Measurements from ENCODE around the gene KDM4B.
A peak's percentile ranks its signal among the peaks of the same experiment; 100 is the strongest.

The KDM4B gene

DNA sequence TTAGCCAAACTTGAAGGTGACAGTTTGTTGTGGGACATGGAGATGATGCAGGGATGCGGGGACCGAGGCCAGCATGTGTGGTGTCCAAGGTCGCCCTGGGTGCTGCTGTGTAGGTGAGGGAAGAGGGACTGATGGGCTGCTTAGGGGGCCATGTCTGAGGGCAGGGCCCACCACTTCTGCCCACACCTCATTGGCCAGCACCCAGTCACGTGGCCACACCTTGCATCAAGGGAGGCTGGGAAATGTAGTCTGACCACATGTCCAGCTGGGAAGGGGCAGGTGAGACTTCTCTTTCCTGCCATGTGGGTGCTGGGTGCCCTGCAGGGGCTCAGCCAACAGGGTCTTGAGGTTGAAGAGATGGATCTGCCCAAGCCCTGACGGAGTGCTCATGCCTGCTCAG, 88.9 kb downstream of the KDM4B start:
- DNase-seq (ENCODE audit: low read depth) = peak; percentile 21
- H3K4me3 ChIP-seq (replicated peaks; ENCODE audit: low read depth, low read length) = no peak overlapping the region
- TF ChIP-seq, protein P1, sequence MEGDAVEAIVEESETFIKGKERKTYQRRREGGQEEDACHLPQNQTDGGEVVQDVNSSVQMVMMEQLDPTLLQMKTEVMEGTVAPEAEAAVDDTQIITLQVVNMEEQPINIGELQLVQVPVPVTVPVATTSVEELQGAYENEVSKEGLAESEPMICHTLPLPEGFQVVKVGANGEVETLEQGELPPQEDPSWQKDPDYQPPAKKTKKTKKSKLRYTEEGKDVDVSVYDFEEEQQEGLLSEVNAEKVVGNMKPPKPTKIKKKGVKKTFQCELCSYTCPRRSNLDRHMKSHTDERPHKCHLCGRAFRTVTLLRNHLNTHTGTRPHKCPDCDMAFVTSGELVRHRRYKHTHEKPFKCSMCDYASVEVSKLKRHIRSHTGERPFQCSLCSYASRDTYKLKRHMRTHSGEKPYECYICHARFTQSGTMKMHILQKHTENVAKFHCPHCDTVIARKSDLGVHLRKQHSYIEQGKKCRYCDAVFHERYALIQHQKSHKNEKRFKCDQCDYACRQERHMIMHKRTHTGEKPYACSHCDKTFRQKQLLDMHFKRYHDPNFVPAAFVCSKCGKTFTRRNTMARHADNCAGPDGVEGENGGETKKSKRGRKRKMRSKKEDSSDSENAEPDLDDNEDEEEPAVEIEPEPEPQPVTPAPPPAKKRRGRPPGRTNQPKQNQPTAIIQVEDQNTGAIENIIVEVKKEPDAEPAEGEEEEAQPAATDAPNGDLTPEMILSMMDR (IDR thresholded peaks at IDR 0.05; ENCODE audit: low read length, missing control alignments) = no peak

DNA sequence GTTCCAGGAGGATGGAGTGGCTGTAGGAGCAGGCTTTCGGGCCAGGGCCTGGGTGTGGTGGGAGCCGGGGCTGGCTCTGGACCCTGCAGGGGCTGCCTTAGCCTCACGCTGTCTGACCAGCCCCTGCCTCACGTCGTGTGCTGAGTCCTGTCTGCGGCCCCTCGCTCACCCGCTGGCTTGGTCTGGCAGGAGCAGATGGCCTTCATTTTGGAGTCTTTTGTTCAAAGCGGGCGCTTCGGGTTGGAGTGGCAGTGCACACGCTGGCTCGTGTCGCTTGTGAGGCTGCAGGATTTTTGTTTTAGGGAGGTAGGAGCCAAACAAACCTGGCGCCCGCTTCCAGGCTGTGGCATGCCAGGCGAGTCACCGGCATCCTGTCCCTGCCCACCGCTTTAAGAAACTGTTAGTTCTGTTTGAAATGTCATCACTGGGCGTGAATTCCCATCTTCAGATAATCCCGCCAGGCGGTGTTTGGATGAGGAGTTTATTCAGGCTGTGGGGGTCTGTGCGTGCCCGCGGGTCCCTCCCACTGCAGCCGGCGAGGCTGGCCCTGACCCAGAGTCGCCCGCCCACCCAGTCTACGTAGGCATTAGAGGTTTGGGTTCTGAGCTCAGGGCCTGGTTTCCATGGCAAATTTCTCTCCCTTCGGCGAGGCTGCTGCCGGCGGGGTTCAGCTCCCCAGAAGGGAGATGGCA, 89.8 kb downstream of the KDM4B start:
- no peak overlapping the region for H3K4me3 ChIP-seq (replicated peaks; ENCODE audit: low read depth, low read length)
- DNase-seq (ENCODE audit: low read depth) = peak; percentile 21
- TF ChIP-seq, protein P1 (IDR thresholded peaks at IDR 0.05; ENCODE audit: low read length, missing control alignments) = no peak

DNA sequence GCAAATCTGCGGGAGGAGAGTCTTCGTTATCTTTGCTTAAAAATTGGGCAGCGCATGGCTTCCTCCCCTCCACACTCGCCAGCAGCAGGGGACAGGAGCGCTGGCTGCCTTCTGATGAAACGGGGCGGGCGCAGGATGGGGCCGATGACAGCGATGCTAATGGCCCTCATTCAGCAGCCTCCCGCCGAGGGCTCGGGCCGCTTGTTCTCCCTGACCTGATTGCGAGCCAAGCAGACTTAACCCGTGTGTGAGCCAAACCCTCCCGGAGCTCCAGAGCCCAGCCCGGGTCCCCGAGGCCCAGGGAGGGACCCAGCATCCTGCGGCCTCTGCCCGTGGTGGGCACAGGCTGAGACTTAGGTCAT, 90.3 kb downstream of the KDM4B start:
- DNase-seq (ENCODE audit: low read depth) = no peak
- TF ChIP-seq, protein P1 (IDR thresholded peaks at IDR 0.05; ENCODE audit: low read length, missing control alignments) = no peak
- no peak overlapping the region for H3K4me3 ChIP-seq (replicated peaks; ENCODE audit: low read depth, low read length)

DNA sequence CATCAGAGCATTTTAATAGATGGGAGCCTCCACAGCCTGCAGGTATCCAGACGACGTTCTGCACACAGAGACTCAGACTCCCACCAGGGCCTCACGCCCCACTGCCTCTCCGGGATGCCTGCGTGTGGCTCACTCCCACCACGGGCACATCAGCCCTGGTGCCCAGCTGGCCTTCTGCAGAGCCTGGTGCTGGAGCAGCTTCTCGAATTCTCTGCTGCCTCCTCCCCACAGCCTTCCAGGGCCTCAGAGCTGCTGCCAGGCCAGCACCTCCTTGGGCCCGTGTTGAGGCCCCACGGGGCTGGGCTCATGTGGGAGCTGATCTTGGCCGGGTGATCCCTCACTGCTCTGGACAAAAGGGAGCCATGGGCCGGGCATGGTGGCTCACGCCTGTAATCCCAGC, 90.9 kb downstream of the KDM4B start:
- no peak for DNase-seq (ENCODE audit: low read depth)
- TF ChIP-seq, protein P1 (IDR thresholded peaks at IDR 0.05; ENCODE audit: low read length, missing control alignments) = no peak
- no peak overlapping the region for H3K4me3 ChIP-seq (replicated peaks; ENCODE audit: low read depth, low read length)

DNA sequence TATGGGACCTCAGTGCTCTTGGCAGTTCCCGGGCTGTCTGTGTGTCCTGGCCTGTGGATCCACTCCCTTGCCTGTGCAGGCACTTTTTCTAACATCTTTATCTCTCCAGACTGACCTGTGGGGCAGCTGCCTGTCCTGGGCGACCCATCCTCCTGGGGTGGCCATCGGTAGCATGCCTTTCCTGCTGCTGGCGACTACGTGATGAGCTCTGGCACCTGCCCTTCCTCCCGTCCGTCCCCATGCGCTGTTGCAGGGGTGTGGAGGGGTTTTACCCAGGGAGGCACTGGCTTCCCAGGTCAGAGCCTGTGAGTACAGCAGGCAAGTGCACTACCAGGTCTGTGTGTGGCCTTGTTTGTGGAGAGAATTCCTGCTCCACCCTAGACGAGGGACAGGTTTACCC, 93.3 kb downstream of the KDM4B start:
- no peak for DNase-seq (ENCODE audit: low read depth)
- TF ChIP-seq, protein P1 (IDR thresholded peaks at IDR 0.05; ENCODE audit: low read length, missing control alignments) = no peak
- H3K4me3 ChIP-seq (replicated peaks; ENCODE audit: low read depth, low read length) = no peak overlapping the region

DNA sequence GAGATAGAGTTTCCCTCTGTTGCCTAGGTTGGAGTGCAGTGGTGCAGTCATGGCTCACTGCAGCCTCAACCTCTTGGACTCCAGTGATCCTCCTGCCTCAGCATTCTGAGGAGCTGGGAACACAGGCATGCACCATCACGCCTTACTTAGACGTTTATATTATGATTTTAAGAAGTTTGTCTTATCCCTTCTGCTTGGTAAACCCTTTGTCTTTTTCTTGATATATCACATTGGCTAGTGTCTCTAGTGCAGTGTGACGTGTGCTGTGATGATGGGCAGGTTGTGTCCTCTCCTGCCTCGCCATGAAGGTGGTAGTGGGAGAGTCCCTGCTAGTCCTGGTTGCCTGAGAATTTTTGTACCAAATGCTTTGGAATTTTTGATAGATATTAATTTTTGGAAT, 93.9 kb downstream of the KDM4B start:
- TF ChIP-seq, protein P1 (IDR thresholded peaks at IDR 0.05; ENCODE audit: low read length, missing control alignments) = no peak
- no peak for DNase-seq (ENCODE audit: low read depth)
- H3K4me3 ChIP-seq (replicated peaks; ENCODE audit: low read depth, low read length) = no peak overlapping the region

Measured in fibroblast of pulmonary artery (primary cell).